Measurements from ENCODE around the gene LILRB4. TPM values are rescaled to one million over a fixed set of nuclear protein-coding genes. Genes with fewer than 3 reads are reported as not detected.
"Not testable (repeated sequence)": the region's sequence is repeated elsewhere in the genome, so short reads cannot be mapped to it uniquely, and the experiment has no call there.

The LILRB4 gene
- total RNA-seq, 1 donor from 2014 or later = 0.52 TPM

GRCh38 chr19:54630262-54630661, 32.5 kb upstream of the LILRB4 start, which contains the start of gene LILRB1:
LILRB1 (plus strand) TSS chr19:54630484; CDS start chr19:54631074, 590 bp downstream.
- not testable (repeated sequence) for H3K27ac ChIP-seq (ENCODE audit: low read depth, low read length); H3K4me3 ChIP-seq (ENCODE audit: low read length in 3 of 3); H3K9ac ChIP-seq (ENCODE audit: low read depth in 1 of 3, low read length in 3 of 3); H3K9me3 ChIP-seq (ENCODE audit: control insufficient read depth in 3 of 3, low read length in 3 of 3); H3K4me1 ChIP-seq (ENCODE audit: control insufficient read depth in 3 of 3, insufficient read depth in 3 of 3, low read length in 3 of 3); H3K36me3 ChIP-seq (ENCODE audit: control insufficient read depth in 3 of 3, insufficient read depth in 3 of 3, low read length in 3 of 3); H3K27me3 ChIP-seq (ENCODE audit: control insufficient read depth in 3 of 3, insufficient read depth in 3 of 3, low read length in 3 of 3)

GRCh38 chr19:54630782-54631181, 32.0 kb upstream of the LILRB4 start:
- Histone ChIP-seq H3K36me3 (ENCODE audit: control insufficient read depth in 3 of 3, insufficient read depth in 3 of 3, low read length in 3 of 3) (no peaks in the 10 kb centered on the region), H3K9me3 (ENCODE audit: control insufficient read depth in 3 of 3, low read length in 3 of 3) (peaks cover 0 to 3% (median 0%) of the 10 kb centered on the region in 3 donors), H3K27me3 (ENCODE audit: control insufficient read depth in 3 of 3, insufficient read depth in 3 of 3, low read length in 3 of 3) (peaks cover 0 to 4% (median 0%) of the 10 kb centered on the region in 3 donors), H3K9ac (ENCODE audit: low read depth in 1 of 3, low read length in 3 of 3) (no peak overlapping the region), H3K4me3 (ENCODE audit: low read length in 3 of 3) (no peak overlapping the region), H3K4me1 (ENCODE audit: control insufficient read depth in 3 of 3, insufficient read depth in 3 of 3, low read length in 3 of 3) (no peaks in the 10 kb centered on the region), H3K27ac (ENCODE audit: low read depth, low read length) (no peak overlapping the region)

- not testable (repeated sequence) for H3K27me3 ChIP-seq (ENCODE audit: control insufficient read depth in 3 of 3, insufficient read depth in 3 of 3, low read length in 3 of 3); H3K27ac ChIP-seq (ENCODE audit: low read depth, low read length); H3K9me3 ChIP-seq (ENCODE audit: control insufficient read depth in 3 of 3, low read length in 3 of 3); H3K9ac ChIP-seq (ENCODE audit: low read depth in 1 of 3, low read length in 3 of 3); H3K36me3 ChIP-seq (ENCODE audit: control insufficient read depth in 3 of 3, insufficient read depth in 3 of 3, low read length in 3 of 3); H3K4me1 ChIP-seq (ENCODE audit: control insufficient read depth in 3 of 3, insufficient read depth in 3 of 3, low read length in 3 of 3); H3K4me3 ChIP-seq (ENCODE audit: low read length in 3 of 3)
These were observed 31.1 kb upstream of the LILRB4 start for GRCh38 chr19:54631489-54632337.

- not testable (repeated sequence) for H3K4me3 ChIP-seq (ENCODE audit: low read length in 3 of 3); H3K4me1 ChIP-seq (ENCODE audit: control insufficient read depth in 3 of 3, insufficient read depth in 3 of 3, low read length in 3 of 3); H3K36me3 ChIP-seq (ENCODE audit: control insufficient read depth in 3 of 3, insufficient read depth in 3 of 3, low read length in 3 of 3); H3K9me3 ChIP-seq (ENCODE audit: control insufficient read depth in 3 of 3, low read length in 3 of 3); H3K27me3 ChIP-seq (ENCODE audit: control insufficient read depth in 3 of 3, insufficient read depth in 3 of 3, low read length in 3 of 3); H3K27ac ChIP-seq (ENCODE audit: low read depth, low read length); H3K9ac ChIP-seq (ENCODE audit: low read depth in 1 of 3, low read length in 3 of 3)
These were observed 30.3 kb upstream of the LILRB4 start for GRCh38 chr19:54632517-54632916.

- Histone ChIP-seq H3K4me1 (ENCODE audit: control insufficient read depth in 3 of 3, insufficient read depth in 3 of 3, low read length in 3 of 3) (no peaks in the 10 kb centered on the region), H3K4me3 (ENCODE audit: low read length in 3 of 3) (no peak overlapping the region), H3K9me3 (ENCODE audit: control insufficient read depth in 3 of 3, low read length in 3 of 3) (no peaks in the 10 kb centered on the region), H3K36me3 (ENCODE audit: control insufficient read depth in 3 of 3, insufficient read depth in 3 of 3, low read length in 3 of 3) (no peaks in the 10 kb centered on the region), H3K9ac (ENCODE audit: low read depth in 1 of 3, low read length in 3 of 3) (no peak overlapping the region), H3K27me3 (ENCODE audit: control insufficient read depth in 3 of 3, insufficient read depth in 3 of 3, low read length in 3 of 3) (peaks cover 0 to 4% (median 0%) of the 10 kb centered on the region in 3 donors), H3K27ac (ENCODE audit: low read depth, low read length) (no peak overlapping the region)
These were observed 29.4 kb upstream of the LILRB4 start for GRCh38 chr19:54633401-54633800.

- not testable (repeated sequence) for H3K27ac ChIP-seq (ENCODE audit: low read depth, low read length); H3K27me3 ChIP-seq (ENCODE audit: control insufficient read depth in 3 of 3, insufficient read depth in 3 of 3, low read length in 3 of 3); H3K9me3 ChIP-seq (ENCODE audit: control insufficient read depth in 3 of 3, low read length in 3 of 3); H3K9ac ChIP-seq (ENCODE audit: low read depth in 1 of 3, low read length in 3 of 3); H3K4me3 ChIP-seq (ENCODE audit: low read length in 3 of 3); H3K4me1 ChIP-seq (ENCODE audit: control insufficient read depth in 3 of 3, insufficient read depth in 3 of 3, low read length in 3 of 3); H3K36me3 ChIP-seq (ENCODE audit: control insufficient read depth in 3 of 3, insufficient read depth in 3 of 3, low read length in 3 of 3)
These were observed 26.7 kb upstream of the LILRB4 start for GRCh38 chr19:54636081-54636480.

- no peaks in the 10 kb centered on the region for H3K36me3 ChIP-seq (ENCODE audit: control insufficient read depth in 3 of 3, insufficient read depth in 3 of 3, low read length in 3 of 3)
- no peak overlapping the region for H3K9ac ChIP-seq (ENCODE audit: low read depth in 1 of 3, low read length in 3 of 3)
- no peak overlapping the region for H3K4me3 ChIP-seq (ENCODE audit: low read length in 3 of 3)
- no peaks in the 10 kb centered on the region for H3K4me1 ChIP-seq (ENCODE audit: control insufficient read depth in 3 of 3, insufficient read depth in 3 of 3, low read length in 3 of 3)
- H3K27ac ChIP-seq (ENCODE audit: low read depth, low read length) = no peak overlapping the region
- H3K27me3 ChIP-seq (ENCODE audit: control insufficient read depth in 3 of 3, insufficient read depth in 3 of 3, low read length in 3 of 3) = no peaks in the 10 kb centered on the region
- peaks cover 0 to 5% (median 0%) of the 10 kb centered on the region in 3 donors for H3K9me3 ChIP-seq (ENCODE audit: control insufficient read depth in 3 of 3, low read length in 3 of 3)
These were observed 24.1 kb upstream of the LILRB4 start for GRCh38 chr19:54638683-54639082.

- not testable (repeated sequence) for H3K4me1 ChIP-seq (ENCODE audit: control insufficient read depth in 3 of 3, insufficient read depth in 3 of 3, low read length in 3 of 3); H3K36me3 ChIP-seq (ENCODE audit: control insufficient read depth in 3 of 3, insufficient read depth in 3 of 3, low read length in 3 of 3); H3K9ac ChIP-seq (ENCODE audit: low read depth in 1 of 3, low read length in 3 of 3); H3K27me3 ChIP-seq (ENCODE audit: control insufficient read depth in 3 of 3, insufficient read depth in 3 of 3, low read length in 3 of 3); H3K27ac ChIP-seq (ENCODE audit: low read depth, low read length); H3K9me3 ChIP-seq (ENCODE audit: control insufficient read depth in 3 of 3, low read length in 3 of 3); H3K4me3 ChIP-seq (ENCODE audit: low read length in 3 of 3)
These were observed 19.8 kb upstream of the LILRB4 start for GRCh38 chr19:54642953-54643352.

- H3K36me3 ChIP-seq (ENCODE audit: control insufficient read depth in 3 of 3, insufficient read depth in 3 of 3, low read length in 3 of 3); H3K9me3 ChIP-seq (ENCODE audit: control insufficient read depth in 3 of 3, low read length in 3 of 3); H3K9ac ChIP-seq (ENCODE audit: low read depth in 1 of 3, low read length in 3 of 3); H3K4me3 ChIP-seq (ENCODE audit: low read length in 3 of 3); H3K4me1 ChIP-seq (ENCODE audit: control insufficient read depth in 3 of 3, insufficient read depth in 3 of 3, low read length in 3 of 3); H3K27me3 ChIP-seq (ENCODE audit: control insufficient read depth in 3 of 3, insufficient read depth in 3 of 3, low read length in 3 of 3); H3K27ac ChIP-seq (ENCODE audit: low read depth, low read length): not testable (repeated sequence)
These were observed 19.2 kb upstream of the LILRB4 start for GRCh38 chr19:54643583-54643982.

- H3K4me1 ChIP-seq (ENCODE audit: control insufficient read depth in 3 of 3, insufficient read depth in 3 of 3, low read length in 3 of 3) = no peaks in the 10 kb centered on the region
- H3K27ac ChIP-seq (ENCODE audit: low read depth, low read length) = no peak overlapping the region
- no peaks in the 10 kb centered on the region for H3K27me3 ChIP-seq (ENCODE audit: control insufficient read depth in 3 of 3, insufficient read depth in 3 of 3, low read length in 3 of 3)
- no peak overlapping the region for H3K9ac ChIP-seq (ENCODE audit: low read depth in 1 of 3, low read length in 3 of 3)
- no peaks in the 10 kb centered on the region for H3K36me3 ChIP-seq (ENCODE audit: control insufficient read depth in 3 of 3, insufficient read depth in 3 of 3, low read length in 3 of 3)
- no peak overlapping the region for H3K4me3 ChIP-seq (ENCODE audit: low read length in 3 of 3)
- H3K9me3 ChIP-seq (ENCODE audit: control insufficient read depth in 3 of 3, low read length in 3 of 3) = no peaks in the 10 kb centered on the region
These were observed 18.7 kb upstream of the LILRB4 start for GRCh38 chr19:54644056-54644455.

All from skeletal muscle tissue (tissue), 4 donors.